Mesothelial cell of epicardium (in vitro differentiated cells): ENCODE measurements around the gene PLCB4. TPM values are rescaled to one million over a fixed set of nuclear protein-coding genes. Genes with fewer than 3 reads are reported as not detected.

Source experiments
- DNase-seq, 2 experiments: peaks; one replicate each; pipeline ENCODE4 v3.0.0; 2021; ENCODE audit warnings: low spot score in 2 of 2; ENCODE audit not compliant: unreplicated experiment in 2 of 2
- H3K27ac Mint-ChIP-seq: 2 replicates; pipeline ENCODE4 v1.8.0; 2021; ENCODE audit warnings: mixed read lengths
- H3K27me3 Mint-ChIP-seq: 2 replicates; pipeline ENCODE4 v1.8.0; 2021; ENCODE audit warnings: low read depth, mixed read lengths
- H3K36me3 Mint-ChIP-seq: 2 replicates; pipeline ENCODE4 v1.8.0; 2021; ENCODE audit warnings: mixed read lengths
- H3K4me1 Mint-ChIP-seq: 2 replicates; pipeline ENCODE4 v1.8.0; 2021; ENCODE audit warnings: mixed read lengths
- H3K4me3 Mint-ChIP-seq: 2 replicates; pipeline ENCODE4 v1.8.0; 2021; ENCODE audit warnings: mild to moderate bottlenecking, moderate library complexity, mixed read lengths
- H3K9me3 Mint-ChIP-seq: 2 replicates; pipeline ENCODE4 v1.8.0; 2021; ENCODE audit warnings: mixed read lengths
- CTCF ChIP-seq: fragments of 200-600 bp; sonication (generic); IDR thresholded peaks from one replicate; pipeline ENCODE4 v1.5.0; 2021; ENCODE audit warnings: antibody characterized with exemption; ENCODE audit not compliant: unreplicated experiment
- total RNA-seq: library from RNA; stranded (reverse); gene quantifications from 3 replicates; pipeline ENCODE4 v1.2.1, GENCODE V29; 2021

The PLCB4 gene
- total RNA-seq, 1 donor from 2014 or later = 14.0 TPM

- Mint-ChIP-seq H3K4me3 (no peak overlapping the region), H3K4me1 (no peaks in the 10 kb centered on the region), H3K36me3 (no peaks in the 10 kb centered on the region), H3K27ac (no peak overlapping the region), H3K9me3 (peaks cover 7% of the 10 kb centered on the region), H3K27me3 (no peaks in the 10 kb centered on the region)
- TF ChIP-seq CTCF = no peak
- DNase-seq = no peak
Measured at GRCh38 chr20:9415426-9415825, 346.5 kb downstream of the PLCB4 start.

- H3K36me3 Mint-ChIP-seq = peaks cover 6% of the 10 kb centered on the region
- no peak for DNase-seq
- H3K27me3 Mint-ChIP-seq = no peaks in the 10 kb centered on the region
- no peak overlapping the region for H3K27ac Mint-ChIP-seq
- H3K4me3 Mint-ChIP-seq = no peak overlapping the region
- peaks cover 7% of the 10 kb centered on the region for H3K9me3 Mint-ChIP-seq
- TF ChIP-seq CTCF = no peak
- no peaks in the 10 kb centered on the region for H3K4me1 Mint-ChIP-seq
Measured at GRCh38 chr20:9416421-9416820, 347.5 kb downstream of the PLCB4 start.

GRCh38 chr20:9417665-9418064, 348.8 kb downstream of the PLCB4 start:
- no peak for DNase-seq
- no peak overlapping the region for H3K4me3 Mint-ChIP-seq
- H3K4me1 Mint-ChIP-seq = no peaks in the 10 kb centered on the region
- H3K27ac Mint-ChIP-seq = no peak overlapping the region
- peaks cover 13% of the 10 kb centered on the region for H3K36me3 Mint-ChIP-seq
- no peaks in the 10 kb centered on the region for H3K27me3 Mint-ChIP-seq
- no peak for TF ChIP-seq CTCF
- peaks cover 7% of the 10 kb centered on the region for H3K9me3 Mint-ChIP-seq

GRCh38 chr20:9422321-9423057, 353.6 kb downstream of the PLCB4 start:
- Mint-ChIP-seq H3K27ac (no peak overlapping the region), H3K4me3 (no peak overlapping the region), H3K4me1 (peaks cover 5% of the 10 kb centered on the region), H3K9me3 (peaks cover 5% of the 10 kb centered on the region), H3K27me3 (no peaks in the 10 kb centered on the region), H3K36me3 (peaks cover 13% of the 10 kb centered on the region)
- TF ChIP-seq CTCF = no peak
- no peak for DNase-seq

GRCh38 chr20:9424551-9424950, 355.7 kb downstream of the PLCB4 start:
- H3K27ac Mint-ChIP-seq = no peak overlapping the region
- peaks cover 14% of the 10 kb centered on the region for H3K4me1 Mint-ChIP-seq
- H3K27me3 Mint-ChIP-seq = no peaks in the 10 kb centered on the region
- no peak overlapping the region for H3K4me3 Mint-ChIP-seq
- DNase-seq = no peak
- H3K9me3 Mint-ChIP-seq = no peaks in the 10 kb centered on the region
- TF ChIP-seq CTCF = no peak
- peaks cover 13% of the 10 kb centered on the region for H3K36me3 Mint-ChIP-seq
